ENCODE measurements around the gene EZH2. TPM values are rescaled to one million over a fixed set of nuclear protein-coding genes. Genes with fewer than 3 reads are reported as not detected.

EZH2 gene
- total and polyA plus RNA-seq, 4 donors = 2.0 to 21.3 (median 2.5) TPM

DNA sequence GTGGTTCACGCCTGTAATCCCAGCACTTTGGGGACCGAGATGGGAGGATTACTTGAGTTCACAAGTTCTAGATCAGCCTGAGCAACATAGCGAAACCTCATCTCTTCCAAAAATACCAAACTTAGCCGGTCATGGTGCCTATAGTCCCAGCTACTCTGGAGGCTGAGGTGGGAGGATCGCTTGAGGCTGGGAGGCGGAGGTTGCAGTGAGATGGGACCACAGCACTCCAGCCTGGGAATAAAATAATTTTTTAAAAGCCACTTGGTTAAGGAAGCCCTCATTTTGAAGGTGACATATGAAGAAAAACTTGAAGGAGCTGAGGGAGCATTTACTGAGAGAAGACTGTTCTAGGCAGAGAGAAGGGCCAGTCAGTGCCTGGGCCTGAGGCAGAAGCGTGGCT is 4.2 kb upstream of the EZH2 start:
- no peak overlapping the region for H3K27ac ChIP-seq (ENCODE audit: low read depth in 1 of 2, low read length in 2 of 2)
- H3K36me3 ChIP-seq (ENCODE audit: control insufficient read depth in 4 of 4, insufficient read depth in 3 of 4, low read depth in 1 of 4, low read length in 3 of 4) = no peaks in the 10 kb centered on the region
- no peak for TF ChIP-seq FOXA2 (IDR thresholded peaks at IDR 0.05)
- TF ChIP-seq SP1 (IDR thresholded peaks at IDR 0.05) = no peak
- TF ChIP-seq, protein P1, sequence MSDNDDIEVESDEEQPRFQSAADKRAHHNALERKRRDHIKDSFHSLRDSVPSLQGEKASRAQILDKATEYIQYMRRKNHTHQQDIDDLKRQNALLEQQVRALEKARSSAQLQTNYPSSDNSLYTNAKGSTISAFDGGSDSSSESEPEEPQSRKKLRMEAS (IDR thresholded peaks at IDR 0.05) = no peak
- no peak for TF ChIP-seq RXRA (IDR thresholded peaks at IDR 0.05)
- TF ChIP-seq YY1 (IDR thresholded peaks at IDR 0.05) = no peak
- no peak for TF ChIP-seq TAF1 (conservative IDR thresholded peaks at IDR 0.05)
- no peak for TF ChIP-seq HNF4A (conservative IDR thresholded peaks at IDR 0.05)
- no peak for TF ChIP-seq JUND (IDR thresholded peaks at IDR 0.05)
- TF ChIP-seq, protein P2, sequence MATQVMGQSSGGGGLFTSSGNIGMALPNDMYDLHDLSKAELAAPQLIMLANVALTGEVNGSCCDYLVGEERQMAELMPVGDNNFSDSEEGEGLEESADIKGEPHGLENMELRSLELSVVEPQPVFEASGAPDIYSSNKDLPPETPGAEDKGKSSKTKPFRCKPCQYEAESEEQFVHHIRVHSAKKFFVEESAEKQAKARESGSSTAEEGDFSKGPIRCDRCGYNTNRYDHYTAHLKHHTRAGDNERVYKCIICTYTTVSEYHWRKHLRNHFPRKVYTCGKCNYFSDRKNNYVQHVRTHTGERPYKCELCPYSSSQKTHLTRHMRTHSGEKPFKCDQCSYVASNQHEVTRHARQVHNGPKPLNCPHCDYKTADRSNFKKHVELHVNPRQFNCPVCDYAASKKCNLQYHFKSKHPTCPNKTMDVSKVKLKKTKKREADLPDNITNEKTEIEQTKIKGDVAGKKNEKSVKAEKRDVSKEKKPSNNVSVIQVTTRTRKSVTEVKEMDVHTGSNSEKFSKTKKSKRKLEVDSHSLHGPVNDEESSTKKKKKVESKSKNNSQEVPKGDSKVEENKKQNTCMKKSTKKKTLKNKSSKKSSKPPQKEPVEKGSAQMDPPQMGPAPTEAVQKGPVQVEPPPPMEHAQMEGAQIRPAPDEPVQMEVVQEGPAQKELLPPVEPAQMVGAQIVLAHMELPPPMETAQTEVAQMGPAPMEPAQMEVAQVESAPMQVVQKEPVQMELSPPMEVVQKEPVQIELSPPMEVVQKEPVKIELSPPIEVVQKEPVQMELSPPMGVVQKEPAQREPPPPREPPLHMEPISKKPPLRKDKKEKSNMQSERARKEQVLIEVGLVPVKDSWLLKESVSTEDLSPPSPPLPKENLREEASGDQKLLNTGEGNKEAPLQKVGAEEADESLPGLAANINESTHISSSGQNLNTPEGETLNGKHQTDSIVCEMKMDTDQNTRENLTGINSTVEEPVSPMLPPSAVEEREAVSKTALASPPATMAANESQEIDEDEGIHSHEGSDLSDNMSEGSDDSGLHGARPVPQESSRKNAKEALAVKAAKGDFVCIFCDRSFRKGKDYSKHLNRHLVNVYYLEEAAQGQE (IDR thresholded peaks at IDR 0.05) = no peak
- no peak for TF ChIP-seq HNF4G (IDR thresholded peaks at IDR 0.05)
- TF ChIP-seq, protein P3, sequence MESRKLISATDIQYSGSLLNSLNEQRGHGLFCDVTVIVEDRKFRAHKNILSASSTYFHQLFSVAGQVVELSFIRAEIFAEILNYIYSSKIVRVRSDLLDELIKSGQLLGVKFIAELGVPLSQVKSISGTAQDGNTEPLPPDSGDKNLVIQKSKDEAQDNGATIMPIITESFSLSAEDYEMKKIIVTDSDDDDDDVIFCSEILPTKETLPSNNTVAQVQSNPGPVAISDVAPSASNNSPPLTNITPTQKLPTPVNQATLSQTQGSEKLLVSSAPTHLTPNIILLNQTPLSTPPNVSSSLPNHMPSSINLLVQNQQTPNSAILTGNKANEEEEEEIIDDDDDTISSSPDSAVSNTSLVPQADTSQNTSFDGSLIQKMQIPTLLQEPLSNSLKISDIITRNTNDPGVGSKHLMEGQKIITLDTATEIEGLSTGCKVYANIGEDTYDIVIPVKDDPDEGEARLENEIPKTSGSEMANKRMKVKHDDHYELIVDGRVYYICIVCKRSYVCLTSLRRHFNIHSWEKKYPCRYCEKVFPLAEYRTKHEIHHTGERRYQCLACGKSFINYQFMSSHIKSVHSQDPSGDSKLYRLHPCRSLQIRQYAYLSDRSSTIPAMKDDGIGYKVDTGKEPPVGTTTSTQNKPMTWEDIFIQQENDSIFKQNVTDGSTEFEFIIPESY (IDR thresholded peaks at IDR 0.05) = no peak
- no peak for TF ChIP-seq FOXA1 (IDR thresholded peaks at IDR 0.05)
- TF ChIP-seq, protein P4, sequence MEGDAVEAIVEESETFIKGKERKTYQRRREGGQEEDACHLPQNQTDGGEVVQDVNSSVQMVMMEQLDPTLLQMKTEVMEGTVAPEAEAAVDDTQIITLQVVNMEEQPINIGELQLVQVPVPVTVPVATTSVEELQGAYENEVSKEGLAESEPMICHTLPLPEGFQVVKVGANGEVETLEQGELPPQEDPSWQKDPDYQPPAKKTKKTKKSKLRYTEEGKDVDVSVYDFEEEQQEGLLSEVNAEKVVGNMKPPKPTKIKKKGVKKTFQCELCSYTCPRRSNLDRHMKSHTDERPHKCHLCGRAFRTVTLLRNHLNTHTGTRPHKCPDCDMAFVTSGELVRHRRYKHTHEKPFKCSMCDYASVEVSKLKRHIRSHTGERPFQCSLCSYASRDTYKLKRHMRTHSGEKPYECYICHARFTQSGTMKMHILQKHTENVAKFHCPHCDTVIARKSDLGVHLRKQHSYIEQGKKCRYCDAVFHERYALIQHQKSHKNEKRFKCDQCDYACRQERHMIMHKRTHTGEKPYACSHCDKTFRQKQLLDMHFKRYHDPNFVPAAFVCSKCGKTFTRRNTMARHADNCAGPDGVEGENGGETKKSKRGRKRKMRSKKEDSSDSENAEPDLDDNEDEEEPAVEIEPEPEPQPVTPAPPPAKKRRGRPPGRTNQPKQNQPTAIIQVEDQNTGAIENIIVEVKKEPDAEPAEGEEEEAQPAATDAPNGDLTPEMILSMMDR (IDR thresholded peaks at IDR 0.05; ENCODE audit: low read depth, low read length, missing input control) = no peak
- peaks cover 0 to 3% (median 1%) of the 10 kb centered on the region in 4 donors for H3K4me1 ChIP-seq (ENCODE audit: control insufficient read depth in 4 of 4, insufficient read depth in 4 of 4, low read length in 3 of 4)
- H3K9ac ChIP-seq (ENCODE audit: low read depth in 1 of 2, low read length in 2 of 2) = no peak overlapping the region
- H3K9me3 ChIP-seq (ENCODE audit: control insufficient read depth in 4 of 4, low read length in 3 of 4) = no peaks in the 10 kb centered on the region
- no peak for DNase-seq (ENCODE audit: low spot score)
- no peak overlapping the region for H3K4me3 ChIP-seq (ENCODE audit: low read depth in 1 of 3, low read length in 3 of 3)
- WGBS = 96% methylated on average over 7 of the region's 7 CpGs
- H3K27me3 ChIP-seq (ENCODE audit: control insufficient read depth in 4 of 4, insufficient read depth in 4 of 4, low read length in 3 of 4) = no peaks in the 10 kb centered on the region

DNA sequence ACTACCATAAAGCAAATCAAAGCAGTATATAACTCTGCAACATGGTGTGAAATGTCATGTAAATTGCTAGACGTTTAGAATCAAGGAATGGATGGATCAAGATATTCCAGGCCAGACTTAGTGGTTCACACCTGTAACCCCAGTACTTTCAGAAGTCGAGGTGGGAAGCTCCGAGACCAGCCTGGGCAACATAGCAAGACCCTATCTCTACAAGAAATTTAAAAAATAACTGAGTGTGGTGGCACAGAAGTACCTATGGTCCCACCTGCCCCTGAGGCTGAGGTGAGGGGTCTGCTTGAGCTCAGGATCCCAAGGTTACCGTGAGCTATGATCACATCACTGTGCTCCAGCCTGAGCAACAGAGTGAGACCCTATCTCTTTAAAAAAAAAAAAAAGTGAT is 2.8 kb upstream of the EZH2 start:
- 91% methylated on average over 4 of the region's 4 CpGs for WGBS

More for the DNA sequence above, 2.8 kb upstream of the EZH2 start:
- H3K27ac ChIP-seq (ENCODE audit: low read depth in 1 of 2, low read length in 2 of 2) = no peak overlapping the region
- TF ChIP-seq, protein P1 (IDR thresholded peaks at IDR 0.05) = no peak
- TF ChIP-seq HNF4A (conservative IDR thresholded peaks at IDR 0.05) (no peak), JUND (IDR thresholded peaks at IDR 0.05) (no peak), FOXA1 (IDR thresholded peaks at IDR 0.05) (no peak), FOXA2 (IDR thresholded peaks at IDR 0.05) (no peak), YY1 (IDR thresholded peaks at IDR 0.05) (no peak), SP1 (IDR thresholded peaks at IDR 0.05) (no peak)
- TF ChIP-seq, protein P2 (IDR thresholded peaks at IDR 0.05) = no peak
- TF ChIP-seq, protein P5, sequence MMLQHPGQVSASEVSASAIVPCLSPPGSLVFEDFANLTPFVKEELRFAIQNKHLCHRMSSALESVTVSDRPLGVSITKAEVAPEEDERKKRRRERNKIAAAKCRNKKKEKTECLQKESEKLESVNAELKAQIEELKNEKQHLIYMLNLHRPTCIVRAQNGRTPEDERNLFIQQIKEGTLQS (IDR thresholded peaks at IDR 0.05) = no peak
- no peak overlapping the region for H3K4me3 ChIP-seq (ENCODE audit: low read depth in 1 of 3, low read length in 3 of 3)
- H3K27me3 ChIP-seq (ENCODE audit: control insufficient read depth in 4 of 4, insufficient read depth in 4 of 4, low read length in 3 of 4) = no peaks in the 10 kb centered on the region
- H3K9me3 ChIP-seq (ENCODE audit: control insufficient read depth in 4 of 4, low read length in 3 of 4) = no peaks in the 10 kb centered on the region
- no peak for DNase-seq (ENCODE audit: low spot score)
- H3K36me3 ChIP-seq (ENCODE audit: control insufficient read depth in 4 of 4, insufficient read depth in 3 of 4, low read depth in 1 of 4, low read length in 3 of 4) = no peaks in the 10 kb centered on the region
- H3K9ac ChIP-seq (ENCODE audit: low read depth in 1 of 2, low read length in 2 of 2) = no peak overlapping the region
- peaks cover 0 to 10% (median 3%) of the 10 kb centered on the region in 4 donors for H3K4me1 ChIP-seq (ENCODE audit: control insufficient read depth in 4 of 4, insufficient read depth in 4 of 4, low read length in 3 of 4)

Data from liver (tissue), 9 donors.